DMS 273 (cell line): ENCODE results near the gene SSTR4.
"Not testable (repeated sequence)": the region's sequence is repeated elsewhere in the genome, so short reads cannot be mapped to it uniquely, and the experiment has no call there.

Experiments
- DNase-seq: peaks from one replicate; lab custom pipeline; 2025; ENCODE audit not compliant: unreplicated experiment; lab: John Stamatoyannopoulos, UW

Gene SSTR4

GRCh38 chr20:23034721-23035671, at the start of gene SSTR4:
TSS of gene SSTR4 (plus strand) at chr20:23035312. CDS start at chr20:23035484, 172 bp downstream.
- DNase-seq, result no peak

- DNase-seq, result no peak
Observed at GRCh38 chr20:22986601-22987000, 48.5 kb upstream of the SSTR4 start.

GRCh38 chr20:22991424-22991823, 43.7 kb upstream of the SSTR4 start:
- not testable (repeated sequence) for DNase-seq

DNA sequence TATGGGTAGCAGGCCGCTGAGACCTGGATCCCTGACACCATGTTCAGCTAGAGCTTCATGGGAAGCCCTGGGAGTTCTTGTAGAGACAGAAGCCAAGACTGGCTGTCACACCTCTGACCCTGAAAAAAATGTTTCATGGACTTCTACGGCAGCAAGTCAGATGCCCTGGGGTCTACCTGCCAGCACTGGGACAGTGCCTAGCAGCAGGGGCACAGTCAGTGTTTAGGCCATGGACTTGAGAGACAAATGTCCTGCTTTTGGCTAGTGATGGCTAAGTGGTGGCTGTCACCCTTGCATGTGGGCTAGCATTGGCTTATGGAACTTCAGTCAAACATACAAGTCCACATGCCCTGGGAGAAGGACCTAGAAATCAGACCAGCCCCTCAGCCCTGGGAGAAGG, 41.3 kb upstream of the SSTR4 start:
- no peak for DNase-seq

GRCh38 chr20:22995923-22996322, 39.2 kb upstream of the SSTR4 start:
- no peak for DNase-seq

- no peak for DNase-seq
Observed at GRCh38 chr20:22998476-22998875, 36.6 kb upstream of the SSTR4 start.

DNA sequence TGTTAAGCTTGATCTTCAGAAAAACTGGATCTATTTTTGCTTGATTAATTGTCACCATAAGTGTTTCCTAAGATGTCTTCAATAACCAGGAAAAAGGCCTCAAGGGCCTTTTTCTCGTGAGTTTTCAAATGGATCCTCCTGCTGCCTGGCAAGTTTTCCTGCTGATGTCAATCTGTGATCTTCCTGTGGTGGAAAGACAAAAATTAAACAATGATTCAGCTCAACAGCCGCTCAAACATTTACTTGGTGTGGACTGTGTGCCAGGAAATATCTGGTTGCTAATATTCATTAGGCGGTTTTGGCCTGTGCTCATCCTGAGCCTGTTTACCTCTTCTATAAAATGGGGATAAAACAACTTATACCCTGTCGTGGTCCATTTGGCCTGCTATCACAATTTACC, 35.4 kb upstream of the SSTR4 start:
- no peak for DNase-seq

DNA sequence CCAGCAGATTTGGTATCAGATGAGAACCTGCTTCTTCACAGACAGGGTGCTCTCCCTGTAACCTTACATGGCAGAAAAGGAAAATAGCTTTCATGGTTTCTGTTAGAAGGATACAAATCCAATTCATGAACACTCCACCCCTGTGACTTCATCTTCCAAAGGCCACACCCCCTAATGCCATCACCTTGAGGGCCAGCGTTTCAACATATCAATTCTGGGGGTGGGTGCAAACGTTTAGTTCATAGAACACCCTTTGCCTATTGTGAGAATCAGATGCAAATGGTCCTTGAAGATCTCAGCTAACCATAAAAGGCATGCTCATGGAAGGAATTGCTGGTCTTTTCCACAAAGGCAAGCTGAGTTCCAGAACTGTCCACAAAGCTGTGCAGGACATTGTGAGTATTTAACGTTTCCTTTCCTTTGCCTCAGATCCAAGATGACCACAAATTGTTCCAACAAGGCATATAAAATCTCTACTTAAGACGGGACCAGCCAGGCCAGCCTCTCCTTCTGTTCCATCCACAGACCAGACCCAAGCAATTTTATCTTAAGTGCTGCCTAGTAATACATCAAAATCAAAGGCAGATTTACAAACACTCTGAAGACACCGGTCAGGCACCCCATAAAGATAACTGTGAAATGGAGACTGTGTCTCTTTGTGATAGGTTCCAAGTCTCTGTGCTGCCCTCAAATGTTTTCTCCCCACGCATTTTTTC, 34.7 kb upstream of the SSTR4 start:
- DNase-seq, result no peak

GRCh38 chr20:23002276-23002675, 32.8 kb upstream of the SSTR4 start:
- DNase-seq, result no peak

DNA sequence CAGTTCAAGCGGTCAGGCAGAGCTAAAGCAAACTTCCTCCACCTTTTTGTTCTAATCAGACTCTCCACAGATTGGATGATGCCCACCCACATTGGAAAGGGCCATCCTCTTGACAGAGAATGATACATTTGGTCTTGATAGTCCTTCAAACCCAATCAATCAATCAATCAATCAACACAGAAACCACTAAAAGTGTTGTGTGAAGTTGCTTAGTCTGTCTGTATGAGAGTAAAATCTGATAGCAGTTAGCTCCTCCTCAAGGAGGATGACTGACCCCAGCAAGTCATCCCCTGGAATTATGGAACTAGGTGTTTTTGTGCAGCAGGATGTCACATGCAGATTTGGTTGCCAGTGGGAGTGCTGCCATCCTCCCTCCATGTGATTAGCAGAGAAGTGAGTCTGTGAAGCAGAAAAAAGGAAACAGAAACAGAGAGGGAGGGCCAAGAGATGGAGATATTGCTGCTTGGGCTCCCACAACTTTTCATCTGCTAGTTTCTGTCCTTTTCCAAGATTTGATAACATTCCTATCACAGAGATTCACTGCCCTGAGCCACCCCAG, 32.0 kb upstream of the SSTR4 start:
- no peak for DNase-seq

GRCh38 chr20:23003881-23004460, 31.1 kb upstream of the SSTR4 start:
- DNase-seq, result no peak

GRCh38 chr20:23005776-23006175, 29.3 kb upstream of the SSTR4 start:
- no peak for DNase-seq

- DNase-seq, result no peak
Observed at GRCh38 chr20:23007462-23007861, 27.6 kb upstream of the SSTR4 start.

- DNase-seq, result no peak
Observed at GRCh38 chr20:23007886-23008655, 27.0 kb upstream of the SSTR4 start.

DNA sequence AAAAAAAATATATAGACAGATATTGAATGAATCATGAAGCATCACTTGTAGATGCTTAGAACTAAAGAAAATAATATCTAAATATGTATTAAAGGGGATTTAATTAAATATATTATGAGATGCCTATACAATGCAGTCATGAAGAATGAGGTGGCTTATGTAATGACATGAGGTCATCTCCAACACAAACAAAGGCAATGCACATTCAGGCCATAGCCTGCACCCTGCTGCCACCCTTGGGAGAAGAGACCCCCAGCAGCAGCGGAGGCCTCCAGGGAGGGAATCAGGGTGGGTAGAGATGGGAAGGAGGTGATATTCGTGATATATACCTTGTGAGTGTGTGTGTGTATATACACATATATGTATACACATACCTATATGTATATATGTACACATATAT, 26.4 kb upstream of the SSTR4 start:
- DNase-seq, result no peak

GRCh38 chr20:23009636-23010035, 25.5 kb upstream of the SSTR4 start:
- no peak for DNase-seq

DNA sequence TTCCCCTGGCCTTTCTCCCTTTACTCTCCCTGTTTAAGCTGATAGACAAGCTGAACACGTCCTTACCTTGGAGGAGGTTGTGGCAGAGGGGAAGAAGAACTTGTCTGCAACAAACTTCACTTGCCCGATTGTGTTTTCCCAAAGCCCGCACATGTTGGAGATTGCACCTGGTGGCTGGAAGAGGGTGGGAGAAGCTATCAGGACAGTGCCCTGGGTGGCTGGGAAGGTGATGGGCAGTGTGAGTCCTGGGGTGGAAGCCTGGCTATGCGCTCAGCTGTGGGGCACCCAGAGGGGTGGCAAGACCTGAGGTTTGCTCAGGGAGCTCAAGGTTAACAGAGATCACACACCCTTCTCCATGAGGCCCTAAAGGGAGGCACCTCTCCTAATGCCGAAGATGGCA, 25.0 kb upstream of the SSTR4 start:
- no peak for DNase-seq

- DNase-seq, result no peak
Observed at GRCh38 chr20:23011008-23011721, 23.9 kb upstream of the SSTR4 start.

DNA sequence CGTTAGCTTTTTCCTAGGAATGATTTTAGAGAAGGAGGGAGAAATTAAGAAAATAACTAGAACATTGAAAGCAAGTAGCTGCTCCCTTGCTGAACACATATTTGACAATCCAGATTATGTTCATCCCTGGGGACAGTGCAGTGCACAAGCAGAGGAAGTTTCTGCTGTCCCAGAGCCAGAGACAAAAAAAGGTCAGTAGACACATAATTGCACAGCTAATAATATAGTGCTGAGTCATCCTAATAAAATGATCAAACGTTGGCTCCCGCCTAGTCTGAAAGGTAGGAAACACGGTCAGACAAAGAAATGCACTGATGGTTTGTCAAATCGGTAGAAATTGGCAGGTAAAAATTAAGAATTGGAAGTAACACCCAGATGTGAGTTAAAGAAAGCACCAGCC, 21.7 kb upstream of the SSTR4 start:
- no peak for DNase-seq

DNA sequence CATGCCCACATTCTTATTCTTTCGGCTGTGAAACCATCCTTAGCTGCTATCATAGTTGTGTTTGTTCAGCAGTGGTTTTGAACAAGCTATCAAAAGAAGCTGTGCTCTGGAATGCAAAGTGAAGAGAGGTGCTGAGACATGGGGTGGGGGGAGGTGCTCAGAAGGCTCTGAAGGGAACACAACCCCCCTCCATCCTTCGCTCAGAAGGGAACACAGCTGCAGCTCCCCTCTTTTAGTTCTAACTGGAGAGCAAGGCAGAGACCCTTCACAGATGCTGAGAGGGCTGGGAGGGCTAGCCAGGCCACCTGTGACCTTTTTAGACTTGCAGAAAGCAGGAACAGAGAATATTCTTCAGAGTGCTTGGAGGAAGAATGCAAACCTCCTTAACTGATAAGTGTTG, 17.6 kb upstream of the SSTR4 start:
- no peak for DNase-seq
